OCI-LY1 (cell line): ENCODE measurements around the gene PPT2.

Source experiments
- H2AFZ ChIP-seq: fragments of 200-600 bp; sonication (generic), shearing (Covaris generic); 2 replicates; pipeline ENCODE4 v1.6.0; 2014; ENCODE audit warnings: antibody characterized with exemption, mild to moderate bottlenecking, low read length
- H3F3A ChIP-seq: fragments of 200-600 bp; sonication (generic), shearing (Covaris generic); 2 replicates; pipeline ENCODE4 v1.6.0; 2014; ENCODE audit warnings: mild to moderate bottlenecking, antibody characterized with exemption, low read length, moderate library complexity; ENCODE audit not compliant: insufficient read depth
- H3K27ac ChIP-seq: fragments of 200-600 bp; sonication (generic); 2 replicates; pipeline ENCODE4 v1.5.1; 2014; ENCODE audit warnings: low read length, mixed run types, mild to moderate bottlenecking, low read depth; ENCODE audit not compliant: poor library complexity, severe bottlenecking
- H3K27me3 ChIP-seq: fragments of 200-600 bp; sonication (generic); 2 replicates; pipeline ENCODE4 v1.6.0; 2014; ENCODE audit warnings: antibody characterized with exemption, mild to moderate bottlenecking, low read length, moderate library complexity; ENCODE audit not compliant: insufficient read depth
- H3K36me3 ChIP-seq: fragments of 200-600 bp; sonication (generic); 2 replicates; pipeline ENCODE4 v1.6.1; 2014; ENCODE audit warnings: mild to moderate bottlenecking, antibody characterized with exemption, low read length, moderate library complexity, mixed read lengths; ENCODE audit not compliant: insufficient read depth
- H3K4me1 ChIP-seq: fragments of 200-600 bp; sonication (generic); 2 replicates; pipeline ENCODE4 v1.5.1; 2014; ENCODE audit warnings: mild to moderate bottlenecking, low read length, moderate library complexity; ENCODE audit not compliant: insufficient read depth, severe bottlenecking
- H3K4me2 ChIP-seq: fragments of 200-600 bp; sonication (generic), shearing (Covaris generic); 2 replicates; pipeline ENCODE4 v1.6.1; 2014; ENCODE audit warnings: low read length
- H3K4me3 ChIP-seq: fragments of 200-600 bp; sonication (generic); 2 replicates; pipeline ENCODE4 v1.5.1; 2014; ENCODE audit warnings: low read length, low read depth, mild to moderate bottlenecking, mixed read lengths; ENCODE audit not compliant: poor library complexity, severe bottlenecking
- H3K79me2 ChIP-seq: fragments of 200-600 bp; shearing (Covaris generic); 2 replicates; pipeline ENCODE4 v1.6.1; 2016; ENCODE audit warnings: mixed run types, low read length, mixed read lengths; ENCODE audit not compliant: insufficient read depth
- H3K9ac ChIP-seq: fragments of 200-600 bp; sonication (generic), shearing (Covaris generic); 2 replicates; pipeline ENCODE4 v1.6.1; 2014; ENCODE audit warnings: mild to moderate bottlenecking, low read length, mixed read lengths
- H3K9me2 ChIP-seq: fragments of 200-600 bp; sonication (generic), shearing (Covaris generic); 2 replicates; pipeline ENCODE4 v1.6.1; 2014; ENCODE audit warnings: low read depth, mild to moderate bottlenecking, low read length, mixed read lengths
- H3K9me3 ChIP-seq: fragments of 200-600 bp; shearing (Covaris generic); 2 replicates; pipeline ENCODE4 v1.6.1; 2014; ENCODE audit warnings: low read length, mixed read lengths
- H4K20me1 ChIP-seq: fragments of 200-600 bp; sonication (generic), shearing (Covaris generic); 2 replicates; pipeline ENCODE4 v1.6.0; 2016; ENCODE audit warnings: mild to moderate bottlenecking, low read length; ENCODE audit not compliant: insufficient read depth
- CTCF ChIP-seq: fragments of 200-600 bp; sonication (generic), shearing (Covaris generic); IDR thresholded peaks from 2 replicates; pipeline ENCODE4 v1.5.1; 2017; ENCODE audit warnings: mild to moderate bottlenecking, antibody characterized with exemption, low read length, moderate library complexity, mixed read lengths
- EZH2 ChIP-seq: fragments of 200-600 bp; sonication (generic), shearing (Covaris generic); IDR thresholded peaks from 2 replicates; pipeline ENCODE4 v1.8.0; 2017; ENCODE audit warnings: borderline replicate concordance, mixed run types, mild to moderate bottlenecking, antibody characterized with exemption, low read length, moderate library complexity, mixed read lengths

Gene PPT2

GRCh38 chr6:32189069-32189741 lies 35.3 kb downstream of the PPT2 start:
- H3K79me2 ChIP-seq = no peaks in the 10 kb centered on the region
- H3K4me1 ChIP-seq = peaks cover 41% of the 10 kb centered on the region
- no peaks in the 10 kb centered on the region for H3K27me3 ChIP-seq
- peak overlapping the region; percentile 88 for H3K27ac ChIP-seq
- H4K20me1 ChIP-seq = no peaks in the 10 kb centered on the region
- H2AFZ ChIP-seq = no peak overlapping the region
- H3K4me2 ChIP-seq = peak overlapping the region; percentile 86
- peak overlapping the region; percentile 73 for H3K4me3 ChIP-seq
- H3K9ac ChIP-seq = peak overlapping the region; percentile 86
- H3K9me2 ChIP-seq = no peaks in the 10 kb centered on the region
- TF ChIP-seq CTCF (no peak), EZH2 (no peak)
- peaks cover 23% of the 10 kb centered on the region; the same call in 1 of the 2 replicates for H3K36me3 ChIP-seq
- H3K9me3 ChIP-seq = no peaks in the 10 kb centered on the region
- 0 out of 2 replicates have a peak, but pooled peaks cover 3% of the 10 kb centered on the region for H3F3A ChIP-seq

GRCh38 chr6:32189742-32190053 lies 35.8 kb downstream of the PPT2 start:
- Histone ChIP-seq H3K9ac (peak overlapping the region; percentile 86), H3K4me2 (peak overlapping the region; percentile 86), H3K79me2 (no peaks in the 10 kb centered on the region), H3K9me3 (no peaks in the 10 kb centered on the region), H2AFZ (no peak overlapping the region), H3K9me2 (no peaks in the 10 kb centered on the region), H3K4me3 (peak overlapping the region; percentile 73), H3K27ac (peak overlapping the region; percentile 88), H3K4me1 (peaks cover 44% of the 10 kb centered on the region), H3K36me3 (peaks cover 23% of the 10 kb centered on the region; the same call in 1 of the 2 replicates), H3K27me3 (no peaks in the 10 kb centered on the region), H4K20me1 (no peaks in the 10 kb centered on the region), H3F3A (0 out of 2 replicates have a peak, but pooled peaks cover 3% of the 10 kb centered on the region)
- no peak for TF ChIP-seq CTCF
- TF ChIP-seq EZH2 = no peak

GRCh38 chr6:32190054-32190851 lies 36.3 kb downstream of the PPT2 start, which contains the start of gene PBX2:
TSS of gene PBX2 (minus strand) at chr6:32190202. CDS start at chr6:32189915, 287 bp downstream.
- peak within 1 kb of the TSS; percentile 86 for H3K4me2 ChIP-seq
- peaks cover 49% of the 10 kb centered on the region for H3K4me1 ChIP-seq
- H4K20me1 ChIP-seq = no peaks in the 10 kb centered on the region
- H3K9me2 ChIP-seq = no peaks in the 10 kb centered on the region
- no peak within 1 kb of the TSS for H2AFZ ChIP-seq
- H3K27me3 ChIP-seq = no peaks in the 10 kb centered on the region
- H3K9me3 ChIP-seq = no peaks in the 10 kb centered on the region
- H3K36me3 ChIP-seq = peaks cover 23% of the 10 kb centered on the region; the same call in 1 of the 2 replicates
- H3K4me3 ChIP-seq = peak within 1 kb of the TSS; percentile 73
- H3K27ac ChIP-seq = peak within 1 kb of the TSS; percentile 88
- no peaks in the 10 kb centered on the region for H3K79me2 ChIP-seq
- 0 out of 2 replicates have a peak, but pooled peaks cover 3% of the 10 kb centered on the region for H3F3A ChIP-seq
- peak within 1 kb of the TSS; percentile 86 for H3K9ac ChIP-seq
- TF ChIP-seq EZH2 (no peak), CTCF (no peak)
